PFSK-1 (cell line): ENCODE data around the gene HDGFL3.

Source experiments
- FOXP2 ChIP-seq: optimal IDR thresholded peaks from 2 replicates; pipeline ENCODE3; 2011; ENCODE audit warnings: borderline replicate concordance, control low read depth, inconsistent platforms; ENCODE audit not compliant: insufficient read depth; ENCODE audit errors: extremely low read length, extremely low read depth
- POLR2AphosphoS5 ChIP-seq: IDR thresholded peaks from 2 replicates; pipeline ENCODE4 v1.6.1; 2012; ENCODE audit warnings: low read depth, mild to moderate bottlenecking, control low read depth, low read length, moderate library complexity
- REST ChIP-seq, 2 experiments: IDR thresholded peaks; 2 replicates each; pipeline versions ENCODE4 v1.6.1 to v1.8.0; 2011 to 2012; ENCODE audit warnings: low read depth in 2 of 2, low read length in 2 of 2, control low read depth in 1 of 2, inconsistent platforms in 1 of 2, mild to moderate bottlenecking in 1 of 2, moderate library complexity in 1 of 2; ENCODE audit not compliant: insufficient read depth in 1 of 2
- SIN3A ChIP-seq: IDR thresholded peaks from 2 replicates; pipeline ENCODE4 v1.6.1; 2012; ENCODE audit warnings: mild to moderate bottlenecking, low read length, moderate library complexity, borderline replicate concordance; ENCODE audit not compliant: insufficient read depth
- TAF1 ChIP-seq: IDR thresholded peaks from 2 replicates; pipeline ENCODE4 v1.6.1; 2012; ENCODE audit warnings: low read length, control low read depth, borderline replicate concordance; ENCODE audit not compliant: insufficient read depth

Gene HDGFL3

GRCh38 chr15:83208367-83208661 lies 691 bp upstream of the HDGFL3 start:
- 0 out of 2 replicates have a peak, but pooled peaks have one; percentile 21 for TF ChIP-seq TAF1
- no peak for TF ChIP-seq FOXP2

GRCh38 chr15:83207009-83207659 lies 489 bp downstream of the HDGFL3 start:
- no peak for TF ChIP-seq REST (IDR thresholded peaks at IDR 0.05; ENCODE audit: insufficient read depth in 1 of 2, low read depth in 2 of 2, low read length in 2 of 2)
- TF ChIP-seq SIN3A: no peak
- no peak for TF ChIP-seq POLR2AphosphoS5
- TF ChIP-seq TAF1: no peak
- no peak for TF ChIP-seq FOXP2

- TF ChIP-seq TAF1: peak; percentile 21; the same call in 1 of the 2 replicates
- TF ChIP-seq FOXP2: no peak
- TF ChIP-seq POLR2AphosphoS5: no peak
- TF ChIP-seq SIN3A: no peak
- 0 out of 4 replicates have a peak, but pooled peaks of 1 of the 2 experiments have one; percentile 26 for TF ChIP-seq REST (IDR thresholded peaks at IDR 0.05; ENCODE audit: insufficient read depth in 1 of 2, low read depth in 2 of 2, low read length in 2 of 2)
Measured at GRCh38 chr15:83206526-83207008, 1.1 kb downstream of the HDGFL3 start.

GRCh38 chr15:83205725-83206324 lies 1.8 kb downstream of the HDGFL3 start:
- TF ChIP-seq TAF1 (no peak), POLR2AphosphoS5 (no peak), SIN3A (no peak), REST (IDR thresholded peaks at IDR 0.05; ENCODE audit: insufficient read depth in 1 of 2, low read depth in 2 of 2, low read length in 2 of 2) (no peak), FOXP2 (no peak)

- no peak for TF ChIP-seq POLR2AphosphoS5
- TF ChIP-seq SIN3A: no peak
- no peak for TF ChIP-seq TAF1
- TF ChIP-seq REST (IDR thresholded peaks at IDR 0.05; ENCODE audit: insufficient read depth in 1 of 2, low read depth in 2 of 2, low read length in 2 of 2): no peak
- TF ChIP-seq FOXP2: no peak
Measured at GRCh38 chr15:83204697-83205096, 2.9 kb downstream of the HDGFL3 start.
